Vagina (tissue), 2 donors: Measurements from ENCODE around the gene CASZ1. TPM values are rescaled to one million over a fixed set of nuclear protein-coding genes. Genes with fewer than 3 reads are reported as not detected.

Source experiments
- DNase-seq, 2 donors: peaks; one replicate each; pipeline ENCODE4 v3.0.0-alpha.2; 2017; ENCODE audit errors: extremely low spot score in 2 of 2
- H3K27ac ChIP-seq: fragments of 200-600 bp; sonication (generic); one replicate; pipeline ENCODE4 v1.5.1; 2019
- H3K27me3 ChIP-seq: fragments of 200-600 bp; sonication (generic); one replicate; pipeline ENCODE4 v1.5.1; 2019
- H3K36me3 ChIP-seq, 2 donors: fragments of 200-600 bp; sonication (generic); one replicate each; pipeline ENCODE4 v1.5.1; 2017 to 2019
- H3K4me1 ChIP-seq: fragments of 200-600 bp; sonication (generic); one replicate; pipeline ENCODE4 v1.5.1; 2019
- H3K4me3 ChIP-seq, 2 donors: fragments of 200-600 bp; sonication (generic); 1 replicate in 1 of 2; 2 replicates in 1 of 2; pipeline ENCODE4 v1.5.1; 2016 to 2019
- H3K9me3 ChIP-seq: fragments of 200-600 bp; sonication (generic); one replicate; pipeline ENCODE4 v1.5.1; 2019
- POLR2A ChIP-seq, 2 donors: fragments of 450-650 bp; IDR thresholded peaks; one replicate each; pipeline ENCODE4 v1.6.1; 2017; ENCODE audit warnings: antibody characterized with exemption in 2 of 2, mild to moderate bottlenecking in 2 of 2, moderate library complexity in 2 of 2
- POLR2AphosphoS5 ChIP-seq, 2 donors: sonication (generic); formaldehyde crosslinking; IDR thresholded peaks; one replicate each; pipeline ENCODE4 v1.9.0; 2017; ENCODE audit warnings: antibody characterized with exemption in 2 of 2, mild to moderate bottlenecking in 2 of 2, low read depth in 1 of 2; ENCODE audit not compliant: insufficient read depth in 1 of 2
- intact Hi-C: fragments of 100-400 bp; cut with DNase I; formaldehyde crosslinking; loops from one replicate; pipeline ENCODE4 v1.15.1; 2023
- total RNA-seq: library from RNA; depleted of rRNA; stranded (reverse); fragments of >200 nt; gene quantifications from one replicate; pipeline ENCODE4 v1.2.3, GENCODE V29; 2016
- TF ChIP-seq, protein P1 (sequence below), 3 experiments: fragments of 450-650 bp in 2 of 3; fragments of 200-600 bp in 1 of 3; sonication (generic) in 1 of 3; IDR thresholded peaks; one replicate each; pipeline ENCODE4 v1.5.1; 2017 to 2019; ENCODE audit warnings: antibody characterized with exemption in 3 of 3, mild to moderate bottlenecking in 2 of 3, moderate library complexity in 2 of 3

CASZ1 gene
- total RNA-seq, 1 donor from 2014 or later = 30.7 TPM

DNA sequence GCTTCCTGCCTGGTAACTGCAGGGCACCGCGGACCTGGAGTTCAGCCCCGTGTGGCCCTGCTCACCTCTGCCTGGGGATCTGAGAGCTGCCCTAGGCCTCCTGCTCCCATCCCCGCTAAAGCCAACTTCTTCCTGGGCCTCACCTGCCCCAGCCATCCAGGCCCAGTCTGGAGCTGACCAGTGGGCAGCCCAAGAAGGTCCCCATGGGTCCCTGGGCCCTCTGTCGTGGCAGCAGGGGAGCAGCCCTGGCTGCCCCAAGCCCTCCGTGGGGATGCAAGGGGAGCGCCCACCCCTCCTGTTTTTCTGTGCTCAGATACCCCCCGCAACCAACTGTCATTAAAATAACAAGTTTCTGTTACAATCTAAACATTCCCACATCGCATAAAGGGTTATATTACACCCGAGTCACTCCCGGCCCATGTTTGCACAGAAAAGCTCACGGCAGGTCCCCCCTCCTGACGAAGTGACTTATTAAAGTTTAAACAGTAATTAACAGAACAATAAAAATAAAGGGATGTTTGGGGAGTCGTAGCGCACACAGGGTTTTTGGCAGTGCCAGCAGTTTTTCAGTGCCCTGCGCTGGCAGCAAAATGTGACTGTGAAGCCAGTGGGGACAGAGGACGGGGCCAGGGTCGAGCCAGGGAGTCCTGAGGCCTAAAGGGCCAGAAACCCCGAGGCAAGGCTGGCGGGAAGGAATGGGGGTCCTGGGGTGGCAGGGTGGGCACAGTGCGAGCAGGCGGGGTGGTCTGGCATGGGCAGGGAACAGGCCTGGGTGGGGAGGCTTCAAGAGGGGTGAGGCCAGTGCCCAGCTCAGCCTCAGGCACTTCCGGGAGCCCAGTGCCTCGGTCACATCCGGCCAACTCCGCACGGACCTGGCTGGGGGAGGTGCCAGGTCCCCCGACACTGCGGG, 121.5 kb downstream of the CASZ1 start:
- Histone ChIP-seq H3K4me3 (no peak overlapping the region), H3K27ac (no peak overlapping the region), H3K9me3 (no peaks in the 10 kb centered on the region), H3K4me1 (peaks cover 66% of the 10 kb centered on the region), H3K36me3 (no peaks in the 10 kb centered on the region), H3K27me3 (no peaks in the 10 kb centered on the region)
- TF ChIP-seq, protein P1, sequence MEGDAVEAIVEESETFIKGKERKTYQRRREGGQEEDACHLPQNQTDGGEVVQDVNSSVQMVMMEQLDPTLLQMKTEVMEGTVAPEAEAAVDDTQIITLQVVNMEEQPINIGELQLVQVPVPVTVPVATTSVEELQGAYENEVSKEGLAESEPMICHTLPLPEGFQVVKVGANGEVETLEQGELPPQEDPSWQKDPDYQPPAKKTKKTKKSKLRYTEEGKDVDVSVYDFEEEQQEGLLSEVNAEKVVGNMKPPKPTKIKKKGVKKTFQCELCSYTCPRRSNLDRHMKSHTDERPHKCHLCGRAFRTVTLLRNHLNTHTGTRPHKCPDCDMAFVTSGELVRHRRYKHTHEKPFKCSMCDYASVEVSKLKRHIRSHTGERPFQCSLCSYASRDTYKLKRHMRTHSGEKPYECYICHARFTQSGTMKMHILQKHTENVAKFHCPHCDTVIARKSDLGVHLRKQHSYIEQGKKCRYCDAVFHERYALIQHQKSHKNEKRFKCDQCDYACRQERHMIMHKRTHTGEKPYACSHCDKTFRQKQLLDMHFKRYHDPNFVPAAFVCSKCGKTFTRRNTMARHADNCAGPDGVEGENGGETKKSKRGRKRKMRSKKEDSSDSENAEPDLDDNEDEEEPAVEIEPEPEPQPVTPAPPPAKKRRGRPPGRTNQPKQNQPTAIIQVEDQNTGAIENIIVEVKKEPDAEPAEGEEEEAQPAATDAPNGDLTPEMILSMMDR (IDR thresholded peaks at IDR 0.05) = no peak
- TF ChIP-seq POLR2AphosphoS5 (IDR thresholded peaks at IDR 0.05; ENCODE audit: insufficient read depth in 1 of 2, low read depth in 1 of 2) (no peak), POLR2A (IDR thresholded peaks at IDR 0.05) (no peak)
- no peak for DNase-seq
- intact Hi-C loops = no loop called here

DNA sequence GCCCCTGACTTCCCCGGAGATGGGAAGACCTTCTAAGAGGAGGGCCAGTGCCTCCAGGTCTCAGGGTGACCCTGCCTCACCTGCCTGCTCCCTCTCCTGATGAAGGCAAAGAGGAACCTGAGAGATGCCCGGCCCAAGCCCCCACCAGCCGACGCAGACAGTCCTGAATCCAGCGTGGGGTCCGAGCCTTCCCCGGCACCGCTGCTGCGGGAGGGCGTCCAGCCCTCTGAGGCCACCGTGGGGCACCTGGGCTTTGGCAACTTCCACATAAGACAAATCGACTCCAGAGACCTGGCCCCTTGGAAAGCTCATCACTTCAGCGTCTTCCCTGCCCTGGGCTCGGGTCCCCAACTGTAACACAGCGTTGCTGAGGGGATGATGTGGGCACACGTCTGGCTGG, 122.2 kb downstream of the CASZ1 start:
- H3K27ac ChIP-seq = no peak overlapping the region
- intact Hi-C loops = no loop called here
- no peaks in the 10 kb centered on the region for H3K27me3 ChIP-seq
- no peaks in the 10 kb centered on the region for H3K9me3 ChIP-seq
- H3K4me3 ChIP-seq = no peak overlapping the region
- DNase-seq = no peak
- TF ChIP-seq POLR2AphosphoS5 (IDR thresholded peaks at IDR 0.05; ENCODE audit: insufficient read depth in 1 of 2, low read depth in 1 of 2) (no peak), POLR2A (IDR thresholded peaks at IDR 0.05) (no peak)
- TF ChIP-seq, protein P1 (IDR thresholded peaks at IDR 0.05) = no peak
- H3K4me1 ChIP-seq = peaks cover 58% of the 10 kb centered on the region
- no peaks in the 10 kb centered on the region for H3K36me3 ChIP-seq

DNA sequence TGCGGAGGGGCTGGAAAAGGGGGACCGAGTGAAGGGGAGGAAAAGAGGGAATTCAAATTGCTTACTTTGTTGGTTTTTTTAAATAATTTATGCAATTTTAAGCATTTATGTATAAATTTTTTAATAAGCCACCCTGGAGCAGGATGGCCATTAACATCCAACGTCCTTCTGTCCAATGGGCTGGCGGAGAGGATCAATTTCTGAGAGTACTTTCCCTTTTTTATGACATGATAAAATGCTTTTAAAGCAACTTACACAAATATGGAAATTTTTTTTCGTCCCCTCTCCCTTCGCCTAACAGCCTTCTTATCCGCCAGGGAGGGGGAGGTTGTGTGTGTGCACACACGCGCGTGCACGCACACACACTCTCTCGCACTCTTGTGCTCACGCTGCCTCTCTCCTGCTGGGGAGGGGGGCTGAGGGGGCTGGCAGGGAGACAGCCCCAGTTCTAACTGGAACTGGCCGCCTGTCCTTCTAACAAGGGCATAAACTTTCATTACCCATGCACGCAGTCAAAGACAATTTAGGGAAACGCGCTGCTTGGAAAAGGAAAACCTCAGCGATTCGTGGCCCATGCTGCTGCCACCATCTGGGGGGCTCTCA, 123.2 kb downstream of the CASZ1 start:
- TF ChIP-seq, protein P1 (IDR thresholded peaks at IDR 0.05) = no peak
- TF ChIP-seq POLR2AphosphoS5 (IDR thresholded peaks at IDR 0.05; ENCODE audit: insufficient read depth in 1 of 2, low read depth in 1 of 2) (no peak), POLR2A (IDR thresholded peaks at IDR 0.05) (no peak)
- intact Hi-C loops = no loop called here
- Histone ChIP-seq H3K9me3 (no peaks in the 10 kb centered on the region), H3K27ac (no peak overlapping the region), H3K4me3 (no peak overlapping the region), H3K27me3 (no peaks in the 10 kb centered on the region), H3K36me3 (no peaks in the 10 kb centered on the region), H3K4me1 (peaks cover 50% of the 10 kb centered on the region)
- no peak for DNase-seq

DNA sequence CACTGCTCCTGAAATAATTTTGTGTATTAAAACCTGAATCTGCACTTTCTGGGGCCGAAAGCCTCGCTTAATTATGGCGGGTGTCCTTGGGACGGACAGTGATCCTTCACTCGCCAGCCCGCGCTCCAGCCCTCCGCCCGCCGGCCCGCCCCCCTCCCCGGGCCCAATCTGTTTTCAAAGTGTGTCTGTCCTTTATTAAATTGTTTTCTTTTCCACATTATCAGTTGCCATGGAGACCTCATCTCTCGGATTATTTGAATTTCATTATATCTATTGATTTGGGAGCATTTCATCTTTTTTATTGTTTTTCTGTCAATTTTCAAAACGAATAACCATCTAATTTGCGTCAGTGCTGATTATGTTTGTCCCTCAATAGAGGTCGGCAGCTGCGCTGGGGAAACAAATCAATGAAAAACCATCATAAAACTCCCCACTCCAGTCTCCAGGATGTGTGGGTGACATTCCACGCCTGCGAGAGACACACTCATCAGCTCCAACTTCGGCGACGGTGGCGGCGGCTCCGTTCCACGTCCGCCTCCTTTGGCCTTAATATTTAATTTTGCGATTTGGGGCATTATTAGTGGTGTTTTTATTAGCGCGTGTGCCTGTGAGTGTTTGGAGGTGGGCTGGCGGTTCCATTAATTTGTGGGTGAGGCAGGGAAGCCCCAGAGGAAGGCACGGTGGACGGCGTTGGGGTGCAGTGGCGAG, 123.9 kb downstream of the CASZ1 start:
- H3K27me3 ChIP-seq = no peaks in the 10 kb centered on the region
- H3K4me1 ChIP-seq = peaks cover 43% of the 10 kb centered on the region
- no peak for DNase-seq
- no peaks in the 10 kb centered on the region for H3K9me3 ChIP-seq
- no peaks in the 10 kb centered on the region for H3K36me3 ChIP-seq
- intact Hi-C loops = no loop called here
- H3K4me3 ChIP-seq = no peak overlapping the region
- TF ChIP-seq, protein P1 (IDR thresholded peaks at IDR 0.05) = no peak
- no peak overlapping the region for H3K27ac ChIP-seq
